Measurements from ENCODE around the gene GNE.
A peak's percentile ranks its signal among the peaks of the same experiment; 100 is the strongest.
"Not testable (repeated sequence)": the region's sequence is repeated elsewhere in the genome, so short reads cannot be mapped to it uniquely, and the experiment has no call there.

Gene GNE

GRCh38 chr9:36275060-36275459, 16.8 kb upstream of the GNE start:
- in situ Hi-C loops (cut with MboI; ENCODE audit: low pct_unique_long_range_greater_than_20kb, low sequenced_read_pairs), result no loop called here
- no peak for DNase-seq

- in situ Hi-C loops (cut with MboI; ENCODE audit: low pct_unique_long_range_greater_than_20kb, low sequenced_read_pairs); DNase-seq: not testable (repeated sequence)
Observed at GRCh38 chr9:36273354-36273753, 15.1 kb upstream of the GNE start.

- DNase-seq, result no peak
- in situ Hi-C loops (cut with MboI; ENCODE audit: low pct_unique_long_range_greater_than_20kb, low sequenced_read_pairs), result no loop called here
Observed at GRCh38 chr9:36268007-36268427, 9.8 kb upstream of the GNE start.

- in situ Hi-C loops (cut with MboI; ENCODE audit: low pct_unique_long_range_greater_than_20kb, low sequenced_read_pairs), result no loop called here
- no peak for DNase-seq
Observed at GRCh38 chr9:36264896-36265295, 6.6 kb upstream of the GNE start.

GRCh38 chr9:36263683-36264082, 5.4 kb upstream of the GNE start:
- in situ Hi-C loops (cut with MboI; ENCODE audit: low pct_unique_long_range_greater_than_20kb, low sequenced_read_pairs), result no loop called here
- DNase-seq, result no peak

GRCh38 chr9:36258996-36259533, 817 bp upstream of the GNE start:
- DNase-seq, result no peak
- in situ Hi-C loops (cut with MboI; ENCODE audit: low pct_unique_long_range_greater_than_20kb, low sequenced_read_pairs), result no loop called here

- in situ Hi-C loops (cut with MboI; ENCODE audit: low pct_unique_long_range_greater_than_20kb, low sequenced_read_pairs), result no loop called here
- no peak for DNase-seq
Observed at GRCh38 chr9:36251428-36251827, 6.8 kb downstream of the GNE start.

- in situ Hi-C loops (cut with MboI; ENCODE audit: low pct_unique_long_range_greater_than_20kb, low sequenced_read_pairs), result no loop called here
Observed at GRCh38 chr9:36250079-36250478, 8.2 kb downstream of the GNE start.

GRCh38 chr9:36249189-36249588, 9.1 kb downstream of the GNE start:
- in situ Hi-C loops (cut with MboI; ENCODE audit: low pct_unique_long_range_greater_than_20kb, low sequenced_read_pairs), result no loop called here
- DNase-seq, result no peak

More at GRCh38 chr9:36250079-36250478, 8.2 kb downstream of the GNE start:
- DNase-seq, result no peak

- in situ Hi-C loops (cut with MboI; ENCODE audit: low pct_unique_long_range_greater_than_20kb, low sequenced_read_pairs), result not testable (repeated sequence)
- peak; percentile 43 for DNase-seq
Observed at GRCh38 chr9:36248061-36248460, 10.2 kb downstream of the GNE start.

GRCh38 chr9:36247356-36247755, 10.9 kb downstream of the GNE start:
- DNase-seq, result no peak
- in situ Hi-C loops (cut with MboI; ENCODE audit: low pct_unique_long_range_greater_than_20kb, low sequenced_read_pairs), result no loop called here

- no peak for DNase-seq
- in situ Hi-C loops (cut with MboI; ENCODE audit: low pct_unique_long_range_greater_than_20kb, low sequenced_read_pairs), result no loop called here
Observed at GRCh38 chr9:36245906-36246305, 12.3 kb downstream of the GNE start.

GRCh38 chr9:36239675-36240074, 18.6 kb downstream of the GNE start:
- DNase-seq; in situ Hi-C loops (cut with MboI; ENCODE audit: low pct_unique_long_range_greater_than_20kb, low sequenced_read_pairs): not testable (repeated sequence)

- DNase-seq; in situ Hi-C loops (cut with MboI; ENCODE audit: low pct_unique_long_range_greater_than_20kb, low sequenced_read_pairs): not testable (repeated sequence)
Observed at GRCh38 chr9:36239205-36239604, 19.0 kb downstream of the GNE start.

- DNase-seq, result no peak
- in situ Hi-C loops (cut with MboI; ENCODE audit: low pct_unique_long_range_greater_than_20kb, low sequenced_read_pairs), result no loop called here
Observed at GRCh38 chr9:36237230-36237629, 21.0 kb downstream of the GNE start.

- no peak for DNase-seq
- in situ Hi-C loops (cut with MboI; ENCODE audit: low pct_unique_long_range_greater_than_20kb, low sequenced_read_pairs), result loop anchor here (25.0 kb wide), 1 partner anchor 90 kb away; no protein-coding TSS in a partner anchor
Observed at GRCh38 chr9:36222449-36222848, 35.8 kb downstream of the GNE start.

GRCh38 chr9:36221667-36222066, 36.6 kb downstream of the GNE start:
- in situ Hi-C loops (cut with MboI; ENCODE audit: low pct_unique_long_range_greater_than_20kb, low sequenced_read_pairs), result loop anchor here (25.0 kb wide), 1 partner anchor 91 kb away; no protein-coding TSS in a partner anchor
- DNase-seq, result no peak

- DNase-seq, result peak; percentile 89
- in situ Hi-C loops (cut with MboI; ENCODE audit: low pct_unique_long_range_greater_than_20kb, low sequenced_read_pairs), result loop anchor here (25.0 kb wide), 1 partner anchor 94 kb away; no protein-coding TSS in a partner anchor
Observed at GRCh38 chr9:36218411-36218901, 39.8 kb downstream of the GNE start.

- no peak for DNase-seq
- in situ Hi-C loops (cut with MboI; ENCODE audit: low pct_unique_long_range_greater_than_20kb, low sequenced_read_pairs), result loop anchor here (25.0 kb wide), 1 partner anchor 94 kb away; no protein-coding TSS in a partner anchor
Observed at GRCh38 chr9:36218011-36218410, 40.2 kb downstream of the GNE start.

GRCh38 chr9:36217256-36217968, 40.8 kb downstream of the GNE start:
- no peak for DNase-seq
- in situ Hi-C loops (cut with MboI; ENCODE audit: low pct_unique_long_range_greater_than_20kb, low sequenced_read_pairs), result loop anchor here (25.0 kb wide), 1 partner anchor 95 kb away; no protein-coding TSS in a partner anchor
